Mucosa of descending colon (tissue), 3 donors: ENCODE data around the gene IFITM1. TPM values are rescaled to one million over a fixed set of nuclear protein-coding genes. Genes with fewer than 3 reads are reported as not detected.

ENCODE experiments used
- ATAC-seq: fragments of 200-7000 bp; cut with Tn5 transposase; one replicate; pipeline ENCODE4 v1.9.1; 2020; ENCODE audit warnings: mild to moderate bottlenecking, moderate library complexity
- DNase-seq, 3 donors: peaks; one replicate each; pipeline ENCODE4 v3.0.0-alpha.2; 2020
- H3K36me3 ChIP-seq: fragments of 200-600 bp; one replicate; pipeline ENCODE4 v1.8.0; 2021; ENCODE audit warnings: low read depth, mild to moderate bottlenecking
- H3K4me1 ChIP-seq: fragments of 200-600 bp; one replicate; pipeline ENCODE4 v1.8.0; 2021; ENCODE audit warnings: low read depth, mild to moderate bottlenecking
- H3K4me3 ChIP-seq: fragments of 200-600 bp; one replicate; pipeline ENCODE4 v1.8.0; 2021; ENCODE audit warnings: mild to moderate bottlenecking
- H3K9me3 ChIP-seq: fragments of 200-600 bp; one replicate; pipeline ENCODE4 v1.8.0; 2021; ENCODE audit warnings: mild to moderate bottlenecking
- intact Hi-C, 2 donors: fragments of 100-400 bp; cut with DNase I in 1 of 2; cut with micrococcal nuclease in 1 of 2; formaldehyde crosslinking; loops; one replicate each; pipeline versions ENCODE4 v1.11.0 to v1.11.1; 2022; cut with DNase I, micrococcal nuclease
- total RNA-seq, 3 donors: library from RNA; stranded (reverse); fragmentation: NEBNext Ultra II Directional in 2 of 3; extraction: Animal tissue kit (Norgen Biotek cat#: 25700) in 2 of 3; gene quantifications; one replicate each; pipeline versions ENCODE4 v1.2.1 to v1.2.4, GENCODE V29; 2021 to 2023
- TF ChIP-seq, protein P1 (sequence below): fragments of 200-600 bp; IDR thresholded peaks from one replicate; pipeline ENCODE4 v1.8.0; 2022; ENCODE audit warnings: antibody characterized with exemption, mild to moderate bottlenecking
- donor health status: DM: no; HTN: no; CAD: no; lungs with moderate emphysema.
- donor health status: DM: no; HTN: no; CAD: no.
- donor health status: DM: no; HTN: yes; CAD: no.

The IFITM1 gene
- total RNA-seq, 3 donors from 2014 or later = 80.2 to 182 (median 87.3) TPM

DNA sequence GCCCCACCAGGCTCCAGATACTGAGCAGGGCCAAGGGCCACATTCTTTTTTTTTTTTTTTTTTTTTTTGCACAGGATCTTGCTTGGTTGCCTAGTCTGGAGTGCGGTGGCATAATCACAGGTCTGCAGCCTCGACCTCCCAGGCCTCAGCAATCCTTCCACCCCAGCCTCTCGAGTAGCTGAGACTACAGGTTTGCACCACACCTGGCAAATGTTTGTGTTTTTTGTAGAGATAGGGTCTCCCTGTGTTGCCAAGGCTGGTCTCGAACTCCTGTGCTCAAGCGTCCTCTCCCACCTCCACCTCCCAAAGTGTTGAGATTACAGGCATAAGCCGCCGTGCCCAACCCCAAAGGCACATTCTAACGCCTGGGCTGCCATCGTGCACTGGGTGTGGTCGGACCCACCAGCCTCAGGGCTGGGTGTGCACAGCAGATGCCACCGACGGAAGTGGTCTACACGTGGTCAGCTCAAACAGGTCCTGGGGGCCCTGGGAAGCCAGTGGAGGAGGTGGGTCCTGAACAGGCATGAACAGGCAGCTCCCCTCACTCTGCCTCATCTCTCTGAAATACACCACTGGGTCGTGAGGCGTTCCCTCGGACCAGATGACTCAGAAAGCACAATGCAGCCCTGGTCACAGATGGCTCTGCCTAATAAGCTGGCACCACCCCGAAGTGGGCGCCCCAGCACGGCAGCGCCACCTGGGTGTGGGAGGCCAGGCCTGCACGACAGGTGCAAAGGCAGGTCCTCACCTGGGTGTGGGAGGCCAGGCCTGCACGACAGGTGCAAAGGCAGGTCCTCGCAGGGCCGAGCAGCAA lies 50.3 kb downstream of the IFITM1 start:
- TF ChIP-seq, protein P1, sequence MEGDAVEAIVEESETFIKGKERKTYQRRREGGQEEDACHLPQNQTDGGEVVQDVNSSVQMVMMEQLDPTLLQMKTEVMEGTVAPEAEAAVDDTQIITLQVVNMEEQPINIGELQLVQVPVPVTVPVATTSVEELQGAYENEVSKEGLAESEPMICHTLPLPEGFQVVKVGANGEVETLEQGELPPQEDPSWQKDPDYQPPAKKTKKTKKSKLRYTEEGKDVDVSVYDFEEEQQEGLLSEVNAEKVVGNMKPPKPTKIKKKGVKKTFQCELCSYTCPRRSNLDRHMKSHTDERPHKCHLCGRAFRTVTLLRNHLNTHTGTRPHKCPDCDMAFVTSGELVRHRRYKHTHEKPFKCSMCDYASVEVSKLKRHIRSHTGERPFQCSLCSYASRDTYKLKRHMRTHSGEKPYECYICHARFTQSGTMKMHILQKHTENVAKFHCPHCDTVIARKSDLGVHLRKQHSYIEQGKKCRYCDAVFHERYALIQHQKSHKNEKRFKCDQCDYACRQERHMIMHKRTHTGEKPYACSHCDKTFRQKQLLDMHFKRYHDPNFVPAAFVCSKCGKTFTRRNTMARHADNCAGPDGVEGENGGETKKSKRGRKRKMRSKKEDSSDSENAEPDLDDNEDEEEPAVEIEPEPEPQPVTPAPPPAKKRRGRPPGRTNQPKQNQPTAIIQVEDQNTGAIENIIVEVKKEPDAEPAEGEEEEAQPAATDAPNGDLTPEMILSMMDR = peak; percentile 35
- Histone ChIP-seq H3K4me3 (no peak overlapping the region), H3K9me3 (peaks cover 9% of the 10 kb centered on the region), H3K4me1 (peaks cover 2% of the 10 kb centered on the region), H3K36me3 (no peaks in the 10 kb centered on the region)
- ATAC-seq (peak; percentile 99), DNase-seq (peak; percentile 82 to 89 (median 89))
- intact Hi-C loops = no loop called here

Other genes with a start within 250 kb of the IFITM1 start
- gene SCGB1C1, start 121.0 kb upstream of the IFITM1 start, total RNA-seq = not detected
- gene BET1L, start 106.6 kb upstream of the IFITM1 start, total RNA-seq = 10 to 100 TPM; 51.5 to 59.9 (median 55.8) TPM
- gene RIC8A, start 106.3 kb upstream of the IFITM1 start, total RNA-seq = 10 to 100 TPM; 75.1 to 93.1 (median 82.2) TPM
- 10 to 100 TPM; 19.3 to 22.1 (median 22.0) TPM for gene SIRT3, start 77.7 kb upstream of the IFITM1 start, total RNA-seq
- gene PSMD13, start 77.1 kb upstream of the IFITM1 start, total RNA-seq = 100 to 1,000 TPM in 1 of 3 donors, 10 to 100 TPM in 2; 92.6 to 110 (median 96.4) TPM
- gene NLRP6, start 35.6 kb upstream of the IFITM1 start, total RNA-seq = 1 to 10 TPM in 1 of 3 donors, under 1 TPM in 2; 0.66 to 2.6 (median 0.72) TPM
- 10 to 100 TPM; 21.2 to 37.1 (median 29.7) TPM for gene PGGHG, start 24.9 kb upstream of the IFITM1 start, total RNA-seq
- not detected for gene IFITM5, start 14.5 kb upstream of the IFITM1 start, total RNA-seq
- 100 to 1,000 TPM in 2 of 3 donors, 10 to 100 TPM in 1; 57.2 to 254 (median 111) TPM for gene IFITM2, start 6.2 kb upstream of the IFITM1 start, total RNA-seq
- 100 to 1,000 TPM in 2 of 3 donors, 10 to 100 TPM in 1; 76.1 to 410 (median 353) TPM for gene IFITM3, start 6.8 kb downstream of the IFITM1 start, total RNA-seq
- 10 to 100 TPM in 1 of 3 donors, 1 to 10 TPM in 2; 2.1 to 11.8 (median 2.2) TPM for gene B4GALNT4, start 55.5 kb downstream of the IFITM1 start, total RNA-seq
- gene PKP3, start 80.2 kb downstream of the IFITM1 start, total RNA-seq = 100 to 1,000 TPM in 2 of 3 donors, 10 to 100 TPM in 1; 73.3 to 174 (median 143) TPM
- 100 to 1,000 TPM; 103 to 190 (median 116) TPM for gene SIGIRR, start 101.0 kb downstream of the IFITM1 start, total RNA-seq
- 100 to 1,000 TPM in 2 of 3 donors, 10 to 100 TPM in 1; 85.2 to 179 (median 131) TPM for gene ANO9, start 128.0 kb downstream of the IFITM1 start, total RNA-seq
- 10 to 100 TPM; 19.2 to 34.8 (median 27.3) TPM for gene PTDSS2, start 136.2 kb downstream of the IFITM1 start, total RNA-seq
- 100 to 1,000 TPM; 108 to 127 (median 118) TPM for gene RNH1, start 193.2 kb downstream of the IFITM1 start, total RNA-seq
- gene HRAS, start 221.5 kb downstream of the IFITM1 start, total RNA-seq = 10 to 100 TPM; 41.4 to 50.6 (median 50.1) TPM
- 1 to 10 TPM; 1.5 to 5.2 (median 4.8) TPM for gene LRRC56, start 223.5 kb downstream of the IFITM1 start, total RNA-seq
- 10 to 100 TPM in 2 of 3 donors, 1 to 10 TPM in 1; 5.4 to 19.1 (median 10.7) TPM for gene LMNTD2, start 246.7 kb downstream of the IFITM1 start, total RNA-seq
- gene RASSF7, start 246.9 kb downstream of the IFITM1 start, total RNA-seq = 100 to 1,000 TPM in 1 of 3 donors, 10 to 100 TPM in 2; 45.7 to 108 (median 83.7) TPM